Trophoblast cell (in vitro differentiated cells and primary cell): ENCODE results near the gene PBX3.
"Not testable (repeated sequence)": the region's sequence is repeated elsewhere in the genome, so short reads cannot be mapped to it uniquely, and the experiment has no call there.

Experiments used
- DNase-seq, 2 donors: peaks; one replicate each; pipeline ENCODE4 v3.0.0-alpha.2; 2016
- H2AFZ ChIP-seq: 2 replicates; pipeline ENCODE4 v1.6.1; 2013; ENCODE audit warnings: low read length, moderate library complexity, mild to moderate bottlenecking; ENCODE audit not compliant: insufficient read depth, poor library complexity
- H2AK5ac ChIP-seq: 2 replicates; pipeline ENCODE4 v1.6.1; 2013; ENCODE audit warnings: mild to moderate bottlenecking, low read length
- H2BK120ac ChIP-seq: 2 replicates; pipeline ENCODE4 v1.6.1; 2013; ENCODE audit warnings: low read length, mild to moderate bottlenecking, moderate library complexity; ENCODE audit not compliant: insufficient read depth, poor library complexity
- H2BK12ac ChIP-seq: 2 replicates; pipeline ENCODE4 v1.6.1; 2013; ENCODE audit warnings: mild to moderate bottlenecking, low read length, moderate library complexity
- H2BK5ac ChIP-seq: 2 replicates; pipeline ENCODE4 v1.6.1; 2013; ENCODE audit warnings: low read length, low read depth, moderate library complexity, mild to moderate bottlenecking; ENCODE audit not compliant: poor library complexity
- H3K14ac ChIP-seq: 2 replicates; pipeline ENCODE4 v1.6.1; 2013; ENCODE audit warnings: mild to moderate bottlenecking, low read length
- H3K18ac ChIP-seq: 2 replicates; pipeline ENCODE4 v1.6.1; 2013; ENCODE audit warnings: mild to moderate bottlenecking, low read length
- H3K23ac ChIP-seq: 2 replicates; pipeline ENCODE4 v1.6.1; 2013; ENCODE audit warnings: low read length
- H3K27ac ChIP-seq: 2 replicates; pipeline ENCODE4 v1.5.1; 2013; ENCODE audit warnings: low read depth, mild to moderate bottlenecking, inconsistent platforms, low read length, moderate library complexity
- H3K27me3 ChIP-seq: 2 replicates; pipeline ENCODE4 v1.6.1; 2013; ENCODE audit warnings: inconsistent platforms, mild to moderate bottlenecking, low read length, moderate library complexity; ENCODE audit not compliant: insufficient read depth
- H3K36me3 ChIP-seq, 2 experiments: 1 replicate in 1 of 2; 2 replicates in 1 of 2; pipeline ENCODE4 v1.6.1; 2013; ENCODE audit warnings: low read length in 2 of 2, mild to moderate bottlenecking in 2 of 2, moderate library complexity in 1 of 2; ENCODE audit not compliant: insufficient read depth in 2 of 2, control insufficient read depth in 1 of 2
- H3K4ac ChIP-seq: 2 replicates; pipeline ENCODE4 v1.6.1; 2013; ENCODE audit warnings: low read depth, mild to moderate bottlenecking, low read length, moderate library complexity
- H3K4me1 ChIP-seq, 2 experiments: 1 replicate in 1 of 2; 2 replicates in 1 of 2; pipeline ENCODE4 v1.6.1; 2013; ENCODE audit warnings: low read length in 2 of 2, mild to moderate bottlenecking in 2 of 2, moderate library complexity in 1 of 2; ENCODE audit not compliant: insufficient read depth in 2 of 2, control insufficient read depth in 1 of 2
- H3K4me2 ChIP-seq: 2 replicates; pipeline ENCODE4 v1.6.1; 2013; ENCODE audit warnings: inconsistent platforms, mild to moderate bottlenecking, low read length, moderate library complexity
- H3K4me3 ChIP-seq: 2 replicates; pipeline ENCODE4 v1.5.1; 2013; ENCODE audit warnings: mild to moderate bottlenecking, low read depth, low read length, inconsistent platforms
- H3K79me1 ChIP-seq: one replicate; pipeline ENCODE4 v1.6.1; 2013; ENCODE audit warnings: low read length
- H3K79me2 ChIP-seq: 2 replicates; pipeline ENCODE4 v1.6.1; 2013; ENCODE audit warnings: low read length, mild to moderate bottlenecking; ENCODE audit not compliant: control insufficient read depth, insufficient read depth, poor library complexity
- H3K9ac ChIP-seq: 2 replicates; pipeline ENCODE4 v1.6.1; 2013; ENCODE audit warnings: mild to moderate bottlenecking, low read length
- H3K9me3 ChIP-seq: 2 replicates; pipeline ENCODE4 v1.6.1; 2013; ENCODE audit warnings: low read depth, mild to moderate bottlenecking, control low read depth, inconsistent platforms, low read length; ENCODE audit not compliant: insufficient read depth
- H4K12ac ChIP-seq: 2 replicates; pipeline ENCODE4 v1.6.1; 2013; ENCODE audit warnings: low read depth, mild to moderate bottlenecking, low read length, moderate library complexity
- H4K8ac ChIP-seq: 2 replicates; pipeline ENCODE4 v1.6.1; 2013; ENCODE audit warnings: low read depth, mild to moderate bottlenecking, low read length, moderate library complexity
- H4K91ac ChIP-seq: one replicate; pipeline ENCODE4 v1.6.1; 2013; ENCODE audit warnings: low read depth, mild to moderate bottlenecking, low read length, moderate library complexity
- WGBS: extraction: QIAGEN DNeasy Blood & Tissue Kit; methylation state at CpG from one replicate; pipeline ENCODE4 v1.1.7; 2013; ENCODE audit warnings: missing lambda C conversion rate; ENCODE audit not compliant: insufficient read length, insufficient coverage; ENCODE audit errors: extremely low coverage; 5-methylcytosine and 5-hydroxymethylcytosine counted together

The PBX3 gene

DNA sequence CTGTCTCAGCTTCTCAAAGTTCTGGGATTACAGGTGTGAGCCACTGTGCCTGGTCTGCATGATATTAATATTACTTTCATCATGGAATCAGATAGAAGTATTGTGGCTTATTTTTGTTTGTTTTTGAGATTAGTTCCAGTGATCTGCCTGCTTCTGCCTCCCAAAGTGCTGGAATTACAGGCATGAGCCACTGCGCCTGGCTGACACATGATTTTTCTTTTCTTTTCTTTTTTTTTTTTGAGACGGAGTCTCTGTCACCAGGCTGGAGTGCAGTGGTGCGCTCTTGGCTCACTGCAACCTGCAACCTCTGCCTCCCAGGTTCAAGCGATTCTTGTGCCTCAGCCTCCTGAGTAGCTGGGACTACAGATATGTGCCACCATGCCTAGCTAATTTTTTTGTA is 29.6 kb downstream of the PBX3 start:
- not testable (repeated sequence) for H3K4me1 ChIP-seq, H3K4ac ChIP-seq, H2BK120ac ChIP-seq, H2AFZ ChIP-seq, DNase-seq, H3K23ac ChIP-seq, H4K91ac ChIP-seq, H3K27me3 ChIP-seq, H3K79me2 ChIP-seq, H3K79me1 ChIP-seq, H3K14ac ChIP-seq, H3K36me3 ChIP-seq, H3K4me2 ChIP-seq, H4K8ac ChIP-seq, H4K12ac ChIP-seq, H3K9me3 ChIP-seq, H2AK5ac ChIP-seq, H2BK12ac ChIP-seq, H3K18ac ChIP-seq, H3K27ac ChIP-seq, H2BK5ac ChIP-seq, H3K4me3 ChIP-seq, H3K9ac ChIP-seq
- no CpG with 5 or more reads among the region's 4 CpGs for WGBS

DNA sequence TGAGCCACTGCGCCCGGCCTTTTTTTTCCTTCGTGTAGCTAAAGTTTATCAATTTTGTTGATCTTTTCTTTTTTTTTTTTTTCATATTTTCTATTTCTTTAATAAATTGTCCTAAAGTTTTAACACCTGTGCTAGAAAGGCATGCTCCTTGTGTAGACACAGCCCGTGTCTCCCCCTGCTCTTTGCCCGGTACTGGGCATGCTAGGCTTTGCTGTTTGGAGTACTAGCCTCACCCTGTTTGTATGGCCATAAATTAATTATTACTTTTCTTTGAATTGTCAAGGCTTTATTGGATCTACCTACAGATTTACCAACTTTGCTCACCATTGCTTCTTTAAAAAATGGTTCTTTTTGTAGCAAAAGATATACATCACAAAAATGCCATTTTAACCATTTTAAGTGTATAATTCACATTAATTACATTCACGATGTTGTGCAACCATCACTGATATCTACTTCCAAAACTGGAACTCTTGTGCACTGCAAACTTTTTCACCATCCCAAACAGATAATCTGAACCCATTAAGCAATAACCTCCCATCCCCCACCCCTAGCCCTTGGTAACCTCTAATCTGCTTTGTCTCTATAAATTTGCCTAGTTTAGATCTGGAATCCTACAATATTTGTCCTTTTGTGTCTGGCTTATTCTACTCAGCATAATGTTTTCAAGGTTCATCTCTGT is 31.5 kb downstream of the PBX3 start:
- not testable (repeated sequence) for H3K27ac ChIP-seq, H3K36me3 ChIP-seq, H2AK5ac ChIP-seq, H3K4me1 ChIP-seq, DNase-seq, H3K14ac ChIP-seq, H3K79me2 ChIP-seq, H3K9ac ChIP-seq, H3K27me3 ChIP-seq, H2BK12ac ChIP-seq, H3K23ac ChIP-seq, H4K91ac ChIP-seq, H3K79me1 ChIP-seq, H3K9me3 ChIP-seq, H4K12ac ChIP-seq, H3K18ac ChIP-seq, H3K4me3 ChIP-seq, H2BK120ac ChIP-seq, H4K8ac ChIP-seq, H3K4ac ChIP-seq, H3K4me2 ChIP-seq, H2BK5ac ChIP-seq, H2AFZ ChIP-seq
- WGBS: no CpG with 5 or more reads among the region's 6 CpGs

DNA sequence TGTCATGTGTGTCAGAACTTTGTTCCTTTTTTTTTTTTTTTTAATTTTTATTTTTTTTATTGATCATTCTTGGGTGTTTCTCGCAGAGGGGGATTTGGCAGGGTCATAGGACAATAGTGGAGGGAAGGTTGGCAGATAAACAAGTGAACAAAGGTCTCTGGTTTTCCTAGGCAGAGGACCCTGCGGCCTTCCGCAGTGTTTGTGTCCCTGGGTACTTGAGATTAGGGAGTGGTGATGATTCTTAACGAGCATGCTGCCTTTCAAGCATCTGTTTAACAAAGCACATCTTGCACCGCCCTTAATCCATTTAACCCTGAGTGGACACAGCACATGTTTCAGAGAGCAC is 32.0 kb downstream of the PBX3 start:
- H2BK5ac ChIP-seq, H3K27ac ChIP-seq, H3K23ac ChIP-seq, H4K12ac ChIP-seq, H3K4me1 ChIP-seq, H3K4ac ChIP-seq, H4K8ac ChIP-seq, H3K4me3 ChIP-seq, H3K18ac ChIP-seq, H3K79me1 ChIP-seq, H3K79me2 ChIP-seq, H2AFZ ChIP-seq, H3K36me3 ChIP-seq, DNase-seq, H3K27me3 ChIP-seq, H3K14ac ChIP-seq, H3K4me2 ChIP-seq, H2BK120ac ChIP-seq, H2BK12ac ChIP-seq, H3K9me3 ChIP-seq, H2AK5ac ChIP-seq, H3K9ac ChIP-seq, H4K91ac ChIP-seq: not testable (repeated sequence)
- no CpG with 5 or more reads among the region's 5 CpGs for WGBS

DNA sequence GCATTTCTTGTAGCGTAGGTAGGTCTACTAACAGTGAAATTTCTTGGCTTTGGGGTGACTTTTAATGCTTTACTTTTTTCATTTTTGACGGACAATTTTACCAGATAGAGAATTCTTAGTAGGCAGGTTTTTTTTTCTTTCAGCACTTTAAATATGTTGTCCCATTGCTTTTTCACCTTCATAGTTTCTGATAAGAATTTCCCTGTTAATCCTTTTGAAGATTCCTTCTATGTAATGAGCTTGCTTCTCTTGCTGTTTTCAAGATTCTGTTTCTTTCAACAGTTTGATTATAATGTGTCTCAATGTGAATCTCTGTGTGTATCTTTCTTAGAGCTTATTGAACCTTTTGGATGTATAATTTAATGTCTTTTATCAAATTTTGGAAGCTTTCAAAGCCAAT is 35.5 kb downstream of the PBX3 start:
- Histone ChIP-seq H3K14ac (no peak overlapping the region), H3K27me3 (no peaks in the 10 kb centered on the region), H2AFZ (no peak overlapping the region), H3K4ac (no peak overlapping the region), H2AK5ac (no peak overlapping the region), H3K79me1 (no peaks in the 10 kb centered on the region), H3K9ac (no peak overlapping the region), H3K18ac (no peak overlapping the region), H3K36me3 (peaks cover 0 to 2% of the 10 kb centered on the region in 2 experiments), H3K23ac (no peak overlapping the region), H3K27ac (no peak overlapping the region), H2BK5ac (no peak overlapping the region), H4K12ac (no peak overlapping the region), H3K4me3 (no peak overlapping the region), H3K4me1 (no peaks in the 10 kb centered on the region), H4K8ac (no peak overlapping the region), H2BK12ac (no peak overlapping the region), H4K91ac (no peak overlapping the region), H3K9me3 (peaks cover 4% of the 10 kb centered on the region), H3K4me2 (no peak overlapping the region), H2BK120ac (no peak overlapping the region), H3K79me2 (no peaks in the 10 kb centered on the region)
- no peak for DNase-seq
- no CpG with 5 or more reads among the region's 2 CpGs for WGBS
